Natural killer cell treated with Interleukin-12 subunit alpha and Interleukin-12 subunit beta and Interleukin-15 and Interleukin-18, amount 100 ng/mL, for 72 hours (primary cell): ENCODE results near the gene TCN2. TPM values are rescaled to one million over a fixed set of nuclear protein-coding genes. Genes with fewer than 3 reads are reported as not detected.
"Not testable (repeated sequence)": the region's sequence is repeated elsewhere in the genome, so short reads cannot be mapped to it uniquely, and the experiment has no call there.

Source experiments
- ATAC-seq, 2 donors: fragments of 150-1000 bp; cut with Tn5 transposase in 1 of 2; sonication (Bioruptor Pico), chemical (Tn5 transposase) in 1 of 2; 2 replicates each; pipeline ENCODE4 v1.10.0; 2021
- DNase-seq: peaks from one replicate; pipeline ENCODE4 v3.0.0; 2022; ENCODE audit warnings: low spot score
- H3K27ac Mint-ChIP-seq, 2 donors: 1 replicate in 1 of 2; 2 replicates in 1 of 2; pipeline ENCODE4 v1.8.0; 2022; ENCODE audit warnings: mixed read lengths in 2 of 2, mild to moderate bottlenecking in 1 of 2, moderate library complexity in 1 of 2
- H3K27me3 Mint-ChIP-seq, 2 donors: 1 replicate in 1 of 2; 2 replicates in 1 of 2; pipeline ENCODE4 v1.8.0; 2022; ENCODE audit warnings: mixed read lengths in 2 of 2
- H3K36me3 Mint-ChIP-seq: one replicate; pipeline ENCODE4 v1.8.0; 2022; ENCODE audit warnings: mixed read lengths
- H3K4me1 Mint-ChIP-seq, 2 donors: 1 replicate in 1 of 2; 2 replicates in 1 of 2; pipeline ENCODE4 v1.8.0; 2022; ENCODE audit warnings: low read depth in 2 of 2, mixed read lengths in 2 of 2, mild to moderate bottlenecking in 1 of 2
- H3K4me3 Mint-ChIP-seq: one replicate; pipeline ENCODE4 v1.8.0; 2022; ENCODE audit warnings: mixed read lengths
- H3K9me3 Mint-ChIP-seq: 2 replicates; pipeline ENCODE4 v1.8.0; 2022; ENCODE audit warnings: mixed read lengths
- total RNA-seq, 2 donors: library from RNA; stranded (reverse); gene quantifications; one replicate each; pipeline ENCODE4 v1.2.3, GENCODE V29; 2022

TCN2 gene
- total RNA-seq, 2 donors from 2014 or later: 0.19 TPM; not detected in 1

DNA sequence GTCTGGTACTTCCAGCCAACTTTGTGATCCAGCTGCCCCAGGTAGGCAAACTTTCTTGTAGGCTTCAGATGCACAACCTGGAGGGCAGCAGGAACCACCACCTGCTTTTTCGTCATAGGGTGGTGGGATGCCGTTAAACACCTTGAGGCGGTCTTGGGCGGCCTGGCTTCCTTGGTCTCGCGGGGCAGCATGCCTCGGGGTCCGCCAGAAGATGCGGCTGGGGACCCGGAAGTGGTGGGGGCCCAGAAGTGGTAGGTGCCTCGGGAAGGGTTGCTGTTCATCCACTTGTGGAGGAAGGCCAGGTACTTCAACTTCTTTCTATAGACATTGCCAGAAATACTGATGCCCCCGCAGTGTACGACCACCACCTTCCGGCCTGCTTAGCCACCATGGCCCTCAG lies 47.4 kb downstream of the TCN2 start:
- Mint-ChIP-seq H3K4me1 (peaks cover 0 to 6% of the 10 kb centered on the region in 2 donors), H3K4me3 (no peak overlapping the region), H3K27ac (no peak overlapping the region), H3K27me3 (no peaks in the 10 kb centered on the region), H3K36me3 (no peaks in the 10 kb centered on the region), H3K9me3 (no peaks in the 10 kb centered on the region)
- no peak for DNase-seq
- no peak for ATAC-seq

DNA sequence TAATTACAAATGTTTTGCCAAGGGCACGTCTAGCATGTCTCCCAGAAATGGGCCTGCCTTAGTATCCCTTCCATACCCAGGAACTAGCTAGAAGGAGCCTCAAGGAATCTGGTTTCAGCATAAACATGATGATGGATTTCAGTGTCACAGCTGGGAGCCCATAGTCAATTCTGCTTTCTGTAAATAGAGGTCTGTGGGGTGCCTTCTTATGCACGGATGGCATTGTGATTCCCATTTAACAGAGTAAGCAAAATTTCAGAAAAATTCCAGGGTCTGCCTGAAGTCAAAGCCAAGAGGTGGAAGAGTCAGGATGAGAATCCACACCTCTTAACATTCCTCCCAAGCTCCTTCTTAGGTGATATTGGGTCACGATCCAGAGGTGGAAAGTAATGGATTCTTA lies 48.6 kb downstream of the TCN2 start:
- Mint-ChIP-seq H3K4me3 (no peak overlapping the region), H3K27me3 (no peaks in the 10 kb centered on the region), H3K27ac (no peak overlapping the region), H3K4me1 (peaks cover 0 to 3% of the 10 kb centered on the region in 2 donors), H3K9me3 (no peaks in the 10 kb centered on the region), H3K36me3 (no peaks in the 10 kb centered on the region)
- no peak for DNase-seq
- no peak for ATAC-seq

DNA sequence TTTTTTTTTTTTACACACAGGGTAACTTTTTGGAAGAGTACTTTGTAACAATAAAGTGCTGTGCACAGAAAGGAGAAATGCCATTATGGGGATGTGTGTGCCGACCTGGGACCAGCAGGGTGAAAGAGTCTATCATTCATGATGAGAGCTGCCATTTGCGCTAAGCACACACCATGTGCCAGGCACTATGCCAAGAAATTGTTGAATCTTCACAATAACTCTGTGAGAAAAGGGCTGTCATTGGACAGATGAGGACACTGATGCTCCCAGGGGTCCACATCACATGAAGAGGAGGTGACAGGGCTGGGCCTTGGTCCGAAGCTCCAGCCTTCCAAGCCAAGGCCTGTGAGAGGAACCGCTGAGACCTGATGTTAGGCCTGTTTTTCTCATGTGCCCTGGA lies 55.1 kb downstream of the TCN2 start:
- Mint-ChIP-seq H3K36me3 (no peaks in the 10 kb centered on the region), H3K9me3 (no peaks in the 10 kb centered on the region), H3K27ac (no peak overlapping the region), H3K4me3 (no peak overlapping the region), H3K27me3 (no peaks in the 10 kb centered on the region), H3K4me1 (peaks cover 8 to 14% of the 10 kb centered on the region in 2 donors)
- ATAC-seq (no peak), DNase-seq (no peak)

DNA sequence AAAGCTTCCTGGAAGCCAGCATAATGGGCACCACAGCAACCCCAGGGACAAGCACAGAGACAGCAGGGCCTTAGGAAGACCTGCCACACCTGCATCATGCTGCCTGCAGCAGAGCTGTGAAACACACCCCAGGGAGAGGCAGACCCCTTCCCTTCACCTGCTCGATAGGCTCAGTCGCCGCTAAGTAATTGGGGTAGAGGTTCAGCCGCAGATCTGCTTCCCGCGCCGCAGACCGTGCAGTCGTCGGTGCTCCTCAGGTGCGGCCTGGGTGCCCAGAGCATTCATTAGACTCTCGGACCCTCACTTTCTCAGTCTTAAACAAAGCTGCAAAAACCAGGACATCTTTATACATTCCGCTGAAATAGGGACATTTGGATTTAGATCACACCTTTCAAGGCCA lies 57.8 kb downstream of the TCN2 start:
- ATAC-seq: no peak
- no peak for DNase-seq
- H3K27me3 Mint-ChIP-seq: no peaks in the 10 kb centered on the region
- H3K9me3 Mint-ChIP-seq: no peaks in the 10 kb centered on the region
- H3K27ac Mint-ChIP-seq: no peak overlapping the region
- peaks cover 16 to 21% of the 10 kb centered on the region in 2 donors for H3K4me1 Mint-ChIP-seq
- no peak overlapping the region for H3K4me3 Mint-ChIP-seq
- no peaks in the 10 kb centered on the region for H3K36me3 Mint-ChIP-seq

DNA sequence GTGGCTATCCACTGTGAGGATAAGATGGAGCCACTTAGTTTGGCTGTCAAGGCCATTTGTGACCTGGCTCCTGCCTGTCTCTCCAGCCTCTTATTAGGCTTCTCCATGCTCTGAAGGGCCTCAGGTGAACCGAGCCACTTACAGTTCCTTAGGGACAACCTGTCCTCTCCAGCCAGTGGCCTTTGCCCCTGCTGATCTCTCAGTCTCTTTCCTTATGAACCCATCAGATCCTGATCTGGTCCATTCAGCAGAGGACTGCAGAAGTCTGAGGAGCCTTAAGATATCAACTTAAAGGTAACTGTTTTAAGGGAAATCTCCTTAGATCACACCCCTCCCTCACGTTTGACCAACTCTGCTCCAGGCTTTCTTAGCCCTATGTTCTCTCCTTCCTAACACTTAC lies 58.3 kb downstream of the TCN2 start:
- H3K4me1 Mint-ChIP-seq: peaks cover 16 to 21% of the 10 kb centered on the region in 2 donors
- no peak overlapping the region for H3K27ac Mint-ChIP-seq
- DNase-seq (no peak), ATAC-seq (no peak)
- H3K27me3 Mint-ChIP-seq: no peaks in the 10 kb centered on the region
- H3K4me3 Mint-ChIP-seq: no peak overlapping the region
- H3K36me3 Mint-ChIP-seq: no peaks in the 10 kb centered on the region
- H3K9me3 Mint-ChIP-seq: no peaks in the 10 kb centered on the region

DNA sequence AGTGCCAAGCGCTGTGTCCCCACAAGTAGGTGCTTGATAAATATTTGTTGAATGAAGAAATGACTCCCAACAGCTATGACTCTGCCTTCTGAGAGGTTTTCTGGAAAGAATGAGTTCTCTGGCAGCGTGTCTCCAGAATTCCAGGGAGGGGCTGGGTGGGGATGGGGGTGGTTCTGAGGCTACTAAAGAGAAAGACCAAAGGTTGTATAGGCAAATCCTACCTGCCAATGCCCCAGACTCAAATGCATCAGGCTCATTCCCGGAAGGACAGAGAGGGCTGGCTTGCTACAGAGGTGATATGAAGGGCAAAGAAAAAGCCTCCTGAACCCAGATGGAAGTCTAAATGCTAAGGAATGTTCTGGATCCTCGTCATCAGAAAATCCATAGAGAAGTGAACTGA lies 58.8 kb downstream of the TCN2 start:
- ATAC-seq: no peak
- Mint-ChIP-seq H3K36me3 (no peaks in the 10 kb centered on the region), H3K27me3 (no peaks in the 10 kb centered on the region), H3K4me1 (peaks cover 16 to 19% of the 10 kb centered on the region in 2 donors), H3K4me3 (peak overlapping the region; percentile 97), H3K9me3 (no peaks in the 10 kb centered on the region), H3K27ac (no peak overlapping the region)
- DNase-seq: no peak

DNA sequence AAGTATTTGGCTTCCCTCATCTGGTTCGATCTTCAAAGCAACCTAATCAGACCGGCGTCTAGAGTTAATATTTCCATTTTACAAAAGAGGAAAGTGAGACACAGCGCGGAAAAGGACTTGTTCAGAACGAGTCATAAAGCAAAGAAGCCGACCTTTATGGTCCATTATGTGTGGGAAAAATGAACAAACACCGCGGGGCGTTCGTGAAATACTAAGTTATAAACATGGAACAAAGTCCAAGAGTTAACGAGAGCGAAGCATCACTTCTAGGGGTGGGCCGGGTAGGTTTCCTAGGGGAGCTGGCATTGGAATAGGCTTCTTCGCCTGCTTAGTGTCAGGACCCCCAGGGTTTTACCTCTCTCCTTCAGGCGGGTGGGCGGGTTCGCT lies 60.1 kb downstream of the TCN2 start:
- no peaks in the 10 kb centered on the region for H3K9me3 Mint-ChIP-seq
- ATAC-seq (no peak), DNase-seq (no peak)

DNA sequence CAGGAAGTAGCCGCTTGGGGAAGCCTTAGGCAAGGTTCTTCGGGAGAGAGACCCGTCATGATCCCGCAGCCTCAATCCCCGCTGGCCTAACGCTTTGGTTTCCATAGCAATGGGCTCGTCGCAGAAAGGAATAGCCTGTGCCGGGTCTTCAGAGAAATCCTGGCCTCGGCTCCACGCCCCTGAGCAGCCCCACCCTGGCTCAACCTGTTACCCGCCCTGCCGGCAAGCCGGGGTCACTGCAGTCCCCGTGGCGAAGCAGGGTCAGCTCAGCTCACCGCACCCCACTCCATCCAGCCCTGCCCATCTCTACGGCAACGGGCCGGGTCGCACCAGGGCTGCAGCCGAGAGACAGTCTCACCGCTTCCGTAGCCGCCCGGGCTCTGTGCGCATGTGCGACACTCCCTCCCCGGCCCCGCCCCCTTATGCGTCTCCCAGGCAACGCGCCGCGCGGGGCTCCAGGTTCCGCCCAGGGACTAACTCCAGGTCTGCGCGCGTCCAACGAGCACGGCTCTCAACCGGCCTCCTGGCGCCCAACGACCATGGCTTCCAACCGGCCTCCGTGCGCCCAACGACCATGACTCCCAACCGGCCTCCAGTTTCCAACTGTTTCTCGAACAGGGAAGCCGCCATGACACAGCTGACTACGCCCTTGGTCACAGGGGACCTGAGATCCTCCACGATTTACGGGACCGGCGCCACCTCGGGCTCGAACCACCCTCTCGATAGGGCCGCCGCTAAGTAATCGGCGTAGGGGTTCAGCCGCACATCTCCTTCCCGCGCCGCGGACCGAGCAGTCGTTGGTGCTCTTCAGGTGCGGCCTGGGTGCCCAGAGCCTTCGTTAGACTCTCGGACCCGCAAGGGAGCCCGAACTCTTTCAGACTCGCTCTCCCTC lies 60.8 kb downstream of the TCN2 start, which contains the start of gene DUSP18:
DUSP18 (minus strand) TSS at position 382 of the 892 bp plus-strand sequence. CDS start 3,872 bp downstream, outside the sequence.
- ATAC-seq (peak; percentile 97 to 98), DNase-seq (peak; percentile 92)
- peaks cover 16 to 19% of the 10 kb centered on the region in 2 donors for H3K4me1 Mint-ChIP-seq
- no peaks in the 10 kb centered on the region for H3K9me3 Mint-ChIP-seq
- no peaks in the 10 kb centered on the region for H3K36me3 Mint-ChIP-seq
- H3K4me3 Mint-ChIP-seq: peak within 1 kb of the TSS; percentile 97
- no peaks in the 10 kb centered on the region for H3K27me3 Mint-ChIP-seq
- peak within 1 kb of the TSS; percentile 66 to 83 for H3K27ac Mint-ChIP-seq

More for the DNA sequence above, 60.1 kb downstream of the TCN2 start:
- Mint-ChIP-seq H3K4me1 (peaks cover 16 to 19% of the 10 kb centered on the region in 2 donors), H3K27ac (peak overlapping the region; percentile 66 to 83), H3K36me3 (no peaks in the 10 kb centered on the region), H3K27me3 (no peaks in the 10 kb centered on the region), H3K4me3 (peak overlapping the region; percentile 97)

DNA sequence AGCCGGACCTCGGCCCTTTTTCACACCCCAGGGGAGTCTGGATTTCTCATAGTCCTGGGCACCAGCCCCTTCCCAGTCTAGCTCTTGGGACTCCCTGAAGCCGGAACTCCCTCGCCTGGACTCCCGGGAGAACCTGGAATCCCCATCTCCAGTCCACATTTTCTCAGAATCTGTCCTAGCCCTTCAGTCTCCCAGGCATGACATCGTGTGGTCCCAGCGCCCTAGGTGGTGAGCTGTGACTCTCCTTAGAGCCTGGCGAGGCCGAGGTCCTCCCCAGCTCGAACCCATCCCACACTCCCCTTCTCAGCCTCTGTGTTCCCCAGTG lies 61.4 kb downstream of the TCN2 start:
- Mint-ChIP-seq H3K4me3 (peak overlapping the region; percentile 97), H3K4me1 (peaks cover 16 to 19% of the 10 kb centered on the region in 2 donors), H3K27me3 (no peaks in the 10 kb centered on the region), H3K27ac (peak overlapping the region; percentile 66 to 81), H3K9me3 (no peaks in the 10 kb centered on the region), H3K36me3 (no peaks in the 10 kb centered on the region)
- no peak for ATAC-seq
- DNase-seq: no peak

DNA sequence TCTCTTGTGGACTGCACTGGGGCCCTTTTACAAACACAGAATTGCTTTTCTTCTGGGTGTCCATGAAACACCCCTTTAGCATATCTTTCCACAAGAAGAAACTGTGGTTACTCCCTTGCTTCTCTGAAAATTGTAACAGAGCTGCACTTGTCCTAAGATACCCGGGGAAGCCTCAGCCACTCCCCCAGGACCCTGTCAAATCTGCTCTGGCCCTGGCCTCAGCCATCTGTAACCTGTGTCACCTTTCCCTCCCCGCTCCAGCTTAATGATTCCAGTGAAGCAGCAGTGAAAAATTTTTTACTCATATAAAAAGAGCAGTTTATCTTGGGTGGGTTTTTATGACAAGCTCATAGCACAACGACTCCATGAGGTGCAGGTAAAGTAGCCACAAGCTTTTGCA lies 64.1 kb downstream of the TCN2 start:
- Mint-ChIP-seq H3K9me3 (no peaks in the 10 kb centered on the region), H3K4me3 (no peak overlapping the region), H3K36me3 (no peaks in the 10 kb centered on the region), H3K27ac (no peak overlapping the region), H3K4me1 (peaks cover 14 to 16% of the 10 kb centered on the region in 2 donors), H3K27me3 (peaks cover under 1% of the 10 kb centered on the region in 2 donors)
- no peak for ATAC-seq
- no peak for DNase-seq

DNA sequence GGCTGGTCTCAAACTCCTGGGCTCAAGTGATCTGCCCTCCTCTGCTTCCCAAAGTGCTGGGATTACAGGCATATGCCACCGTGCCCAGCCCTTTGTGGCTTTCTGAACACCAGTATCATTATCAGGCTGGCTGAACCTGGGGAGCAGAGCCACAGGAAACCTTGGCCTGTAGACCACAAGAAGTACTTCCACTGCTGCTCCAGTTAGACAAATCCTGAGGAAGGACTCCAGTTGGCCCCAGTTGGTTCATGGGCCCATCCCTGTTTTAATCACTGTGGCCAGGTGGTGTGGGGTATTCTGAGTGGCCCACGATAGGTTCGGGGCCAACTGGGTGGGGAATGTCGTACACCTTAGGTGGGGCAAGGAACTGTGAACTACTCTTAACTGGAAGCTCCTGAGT lies 66.2 kb downstream of the TCN2 start:
- no peaks in the 10 kb centered on the region for H3K36me3 Mint-ChIP-seq
- peaks cover 11 to 21% of the 10 kb centered on the region in 2 donors for H3K27me3 Mint-ChIP-seq
- H3K27ac Mint-ChIP-seq: no peak overlapping the region
- peaks cover 6 to 7% of the 10 kb centered on the region in 2 donors for H3K4me1 Mint-ChIP-seq
- DNase-seq (no peak), ATAC-seq (no peak)
- H3K4me3 Mint-ChIP-seq: no peak overlapping the region
- no peaks in the 10 kb centered on the region for H3K9me3 Mint-ChIP-seq

DNA sequence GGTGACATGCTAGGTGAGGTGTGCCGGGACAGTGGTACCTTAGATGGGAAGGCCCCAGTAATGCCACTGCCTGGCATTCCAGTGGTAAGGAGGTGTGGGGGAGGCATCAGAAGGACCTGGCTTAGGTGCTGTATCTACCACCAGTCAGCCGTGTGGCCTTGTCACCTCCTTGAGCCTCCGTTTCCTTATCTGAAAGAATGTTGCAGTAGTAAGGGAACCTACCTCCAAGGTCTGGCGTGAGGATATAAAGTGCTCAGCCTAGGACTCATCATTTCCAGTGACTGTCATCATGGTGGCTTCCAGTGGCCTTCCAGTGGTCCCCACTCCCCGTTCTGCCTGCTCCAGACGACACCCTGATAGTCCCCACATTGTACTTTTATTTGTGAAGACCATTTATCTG lies 67.5 kb downstream of the TCN2 start:
- DNase-seq: no peak
- Mint-ChIP-seq H3K9me3 (no peaks in the 10 kb centered on the region), H3K27me3 (peaks cover 18 to 29% of the 10 kb centered on the region in 2 donors), H3K4me1 (no peaks in the 10 kb centered on the region), H3K27ac (no peak overlapping the region), H3K4me3 (no peak overlapping the region), H3K36me3 (no peaks in the 10 kb centered on the region)
- ATAC-seq: no peak

DNA sequence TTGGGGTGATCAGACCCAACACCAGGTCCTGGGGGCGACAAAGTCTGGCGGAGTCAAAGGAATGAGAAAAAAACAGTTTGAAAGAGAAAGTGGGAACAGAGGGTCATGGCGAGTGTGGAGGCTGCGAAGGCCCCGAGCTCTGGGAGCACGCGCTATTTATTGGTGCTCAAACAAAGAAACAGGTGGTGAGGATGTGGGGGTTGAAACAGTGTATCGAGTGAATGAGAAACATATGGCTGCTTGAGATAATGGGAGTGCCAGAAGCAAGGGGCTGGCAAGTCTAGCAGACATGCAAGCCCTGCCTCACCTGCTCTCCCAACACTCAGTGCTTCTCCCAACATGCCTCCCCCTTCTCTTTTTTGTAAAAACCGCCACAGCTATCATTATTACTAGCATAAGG lies 68.5 kb downstream of the TCN2 start:
- Mint-ChIP-seq H3K4me3 (no peak overlapping the region), H3K36me3 (no peaks in the 10 kb centered on the region), H3K9me3 (no peaks in the 10 kb centered on the region), H3K4me1 (no peaks in the 10 kb centered on the region), H3K27me3 (peaks cover 18 to 29% of the 10 kb centered on the region in 2 donors), H3K27ac (no peak overlapping the region)
- DNase-seq (no peak), ATAC-seq (no peak)

DNA sequence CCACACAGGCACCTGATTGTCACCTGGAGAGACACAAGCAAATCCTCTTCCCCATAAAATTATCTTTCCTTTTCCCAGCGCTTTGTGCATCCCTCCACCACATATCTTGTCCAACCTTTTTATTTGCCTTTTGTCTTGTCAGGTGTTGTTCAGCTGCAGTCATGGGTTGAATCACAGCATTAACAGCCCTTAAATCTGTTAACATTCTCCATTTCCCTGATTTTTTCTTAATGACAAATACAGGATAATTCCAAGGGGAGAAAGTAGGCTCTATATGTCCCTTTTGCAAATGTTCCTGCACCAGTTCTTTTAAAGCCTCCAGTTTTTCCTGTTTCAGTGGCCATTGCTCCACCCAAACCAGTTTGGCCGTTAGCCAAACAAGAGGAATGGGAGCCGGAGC lies 69.6 kb downstream of the TCN2 start:
- H3K27ac Mint-ChIP-seq, DNase-seq, H3K9me3 Mint-ChIP-seq, H3K4me3 Mint-ChIP-seq, H3K36me3 Mint-ChIP-seq, H3K4me1 Mint-ChIP-seq, ATAC-seq: not testable (repeated sequence)
- H3K27me3 Mint-ChIP-seq: peaks cover 18 to 29% of the 10 kb centered on the region in 2 donors
